Panc1 (cell line): Measurements from ENCODE around the gene SFXN3.

ENCODE experiments used
- SIN3A ChIP-seq: IDR thresholded peaks from 2 replicates; pipeline ENCODE4 v1.6.1; 2012; ENCODE audit warnings: low read depth, mild to moderate bottlenecking, low read length, moderate library complexity, borderline replicate concordance; ENCODE audit not compliant: insufficient read depth
- TF ChIP-seq, protein P1 (sequence below): fragments of 450-650 bp; IDR thresholded peaks from 2 replicates; pipeline ENCODE4 v1.5.1; 2017; ENCODE audit warnings: mild to moderate bottlenecking
- TF ChIP-seq, protein P2 (sequence below), 2 experiments: IDR thresholded peaks; 2 replicates each; pipeline ENCODE4 v1.6.1; 2011 to 2012; ENCODE audit warnings: low read depth in 2 of 2, control low read depth in 1 of 2, low read length in 1 of 2, mild to moderate bottlenecking in 1 of 2, moderate library complexity in 1 of 2; ENCODE audit not compliant: insufficient read depth in 1 of 2

DNA sequence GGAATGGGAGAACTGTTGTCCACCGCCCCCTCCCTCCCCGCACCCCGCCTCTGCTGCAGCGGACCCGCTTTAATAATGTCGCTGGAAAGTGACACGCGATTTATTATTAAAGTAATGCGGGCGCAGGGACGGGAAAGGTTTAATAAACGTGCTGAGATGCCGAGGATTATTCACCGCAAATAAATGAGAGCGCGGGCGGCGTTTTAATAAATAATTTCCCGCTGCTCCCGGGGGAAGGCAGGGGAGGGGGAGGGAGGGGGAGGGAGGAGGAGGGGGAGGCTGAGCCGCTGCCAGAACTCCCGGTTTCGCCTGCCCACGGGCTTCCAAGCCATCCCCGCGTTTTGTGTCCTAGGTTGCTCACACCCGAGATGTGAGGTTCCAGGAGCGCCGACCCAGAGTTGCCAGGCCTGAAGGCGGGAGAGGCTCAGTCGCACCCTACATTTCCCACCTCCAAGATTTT, 35.9 kb downstream of the SFXN3 start:
- TF ChIP-seq, protein P1, sequence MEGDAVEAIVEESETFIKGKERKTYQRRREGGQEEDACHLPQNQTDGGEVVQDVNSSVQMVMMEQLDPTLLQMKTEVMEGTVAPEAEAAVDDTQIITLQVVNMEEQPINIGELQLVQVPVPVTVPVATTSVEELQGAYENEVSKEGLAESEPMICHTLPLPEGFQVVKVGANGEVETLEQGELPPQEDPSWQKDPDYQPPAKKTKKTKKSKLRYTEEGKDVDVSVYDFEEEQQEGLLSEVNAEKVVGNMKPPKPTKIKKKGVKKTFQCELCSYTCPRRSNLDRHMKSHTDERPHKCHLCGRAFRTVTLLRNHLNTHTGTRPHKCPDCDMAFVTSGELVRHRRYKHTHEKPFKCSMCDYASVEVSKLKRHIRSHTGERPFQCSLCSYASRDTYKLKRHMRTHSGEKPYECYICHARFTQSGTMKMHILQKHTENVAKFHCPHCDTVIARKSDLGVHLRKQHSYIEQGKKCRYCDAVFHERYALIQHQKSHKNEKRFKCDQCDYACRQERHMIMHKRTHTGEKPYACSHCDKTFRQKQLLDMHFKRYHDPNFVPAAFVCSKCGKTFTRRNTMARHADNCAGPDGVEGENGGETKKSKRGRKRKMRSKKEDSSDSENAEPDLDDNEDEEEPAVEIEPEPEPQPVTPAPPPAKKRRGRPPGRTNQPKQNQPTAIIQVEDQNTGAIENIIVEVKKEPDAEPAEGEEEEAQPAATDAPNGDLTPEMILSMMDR: 0 out of 2 replicates have a peak, but pooled peaks have one; percentile 32
- TF ChIP-seq, protein P2, sequence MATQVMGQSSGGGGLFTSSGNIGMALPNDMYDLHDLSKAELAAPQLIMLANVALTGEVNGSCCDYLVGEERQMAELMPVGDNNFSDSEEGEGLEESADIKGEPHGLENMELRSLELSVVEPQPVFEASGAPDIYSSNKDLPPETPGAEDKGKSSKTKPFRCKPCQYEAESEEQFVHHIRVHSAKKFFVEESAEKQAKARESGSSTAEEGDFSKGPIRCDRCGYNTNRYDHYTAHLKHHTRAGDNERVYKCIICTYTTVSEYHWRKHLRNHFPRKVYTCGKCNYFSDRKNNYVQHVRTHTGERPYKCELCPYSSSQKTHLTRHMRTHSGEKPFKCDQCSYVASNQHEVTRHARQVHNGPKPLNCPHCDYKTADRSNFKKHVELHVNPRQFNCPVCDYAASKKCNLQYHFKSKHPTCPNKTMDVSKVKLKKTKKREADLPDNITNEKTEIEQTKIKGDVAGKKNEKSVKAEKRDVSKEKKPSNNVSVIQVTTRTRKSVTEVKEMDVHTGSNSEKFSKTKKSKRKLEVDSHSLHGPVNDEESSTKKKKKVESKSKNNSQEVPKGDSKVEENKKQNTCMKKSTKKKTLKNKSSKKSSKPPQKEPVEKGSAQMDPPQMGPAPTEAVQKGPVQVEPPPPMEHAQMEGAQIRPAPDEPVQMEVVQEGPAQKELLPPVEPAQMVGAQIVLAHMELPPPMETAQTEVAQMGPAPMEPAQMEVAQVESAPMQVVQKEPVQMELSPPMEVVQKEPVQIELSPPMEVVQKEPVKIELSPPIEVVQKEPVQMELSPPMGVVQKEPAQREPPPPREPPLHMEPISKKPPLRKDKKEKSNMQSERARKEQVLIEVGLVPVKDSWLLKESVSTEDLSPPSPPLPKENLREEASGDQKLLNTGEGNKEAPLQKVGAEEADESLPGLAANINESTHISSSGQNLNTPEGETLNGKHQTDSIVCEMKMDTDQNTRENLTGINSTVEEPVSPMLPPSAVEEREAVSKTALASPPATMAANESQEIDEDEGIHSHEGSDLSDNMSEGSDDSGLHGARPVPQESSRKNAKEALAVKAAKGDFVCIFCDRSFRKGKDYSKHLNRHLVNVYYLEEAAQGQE (IDR thresholded peaks at IDR 0.05; ENCODE audit: insufficient read depth in 1 of 2, low read depth in 2 of 2, low read length in 1 of 2): no peak
- TF ChIP-seq SIN3A: no peak
